ENCODE results near the gene ARHGAP26.

DNA sequence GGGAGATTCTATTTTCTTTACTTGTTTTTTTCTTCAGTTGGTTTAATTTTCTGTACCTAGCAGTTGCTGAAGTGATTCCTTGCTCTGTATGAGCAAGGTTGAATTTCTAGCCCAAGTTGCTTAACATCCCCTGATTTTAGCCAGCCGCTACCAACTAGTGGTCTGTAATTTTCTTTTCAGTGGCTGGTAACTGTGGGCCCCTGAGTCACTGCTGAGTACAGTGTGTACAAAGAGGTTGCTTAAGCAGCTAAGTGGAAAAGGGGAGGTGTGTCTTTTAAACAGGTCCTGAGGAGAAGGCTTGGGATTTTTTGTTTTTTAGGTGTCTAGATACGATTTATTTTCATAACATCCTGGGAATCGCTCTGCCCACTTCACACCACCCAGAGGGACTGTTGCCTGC lies 378.6 kb downstream of the ARHGAP26 start:
- TF ChIP-seq SUZ12 (IDR thresholded peaks at IDR 0.05; ENCODE audit: extremely low read depth, insufficient read depth, insufficient read length) = no peak
- no peak for TF ChIP-seq ZNF274 (IDR thresholded peaks at IDR 0.05; ENCODE audit: low read depth, low read length)

All from NT2/D1 (cell line).